Cardiac septum (tissue), 1 donor: ENCODE results near the gene TMEM200C. TPM values are rescaled to one million over a fixed set of nuclear protein-coding genes. Genes with fewer than 3 reads are reported as not detected.

Experiments used
- DNase-seq: peaks from one replicate; pipeline ENCODE4 v3.0.0-alpha.2; 2020; ENCODE audit warnings: low spot score
- intact Hi-C: fragments of 100-400 bp; cut with DNase I; formaldehyde crosslinking; loops from one replicate; pipeline ENCODE4 v1.14.0; 2022
- long read RNA-seq: library from polyadenylated mRNA; unstranded; transcript quantifications from one replicate; pipeline ENCODE4 v2.0.0, GENCODE V29; 2021
- total RNA-seq: library from RNA; stranded (reverse); fragmentation: NEBNext Ultra II Directional; extraction: Animal tissue kit (Norgen Biotek cat#: 25700); gene quantifications from one replicate; pipeline ENCODE4 v1.2.1, GENCODE V29; 2021
- donor health status: DM: no; HTN: no; CAD: no.

Gene TMEM200C
- total RNA-seq = 1.0 TPM
- long read RNA-seq, partial matches to known transcripts = 0 of 1 reads
- long read RNA-seq, other reads (novel, unspliced or antisense) = 0 of 1 reads

- intact Hi-C loops = no loop called here
- DNase-seq = no peak
These were observed at the start of gene TMEM200C for GRCh38 chr18:5895299-5895875. TSS of gene TMEM200C (minus strand) at chr18:5895522. CDS start at chr18:5892063, 3,459 bp downstream.

- intact Hi-C loops = no loop called here
- no peak for DNase-seq
These were observed 49.1 kb upstream of the TMEM200C start for GRCh38 chr18:5944448-5944847.

GRCh38 chr18:5943514-5943913, 48.2 kb upstream of the TMEM200C start:
- intact Hi-C loops = no loop called here
- no peak for DNase-seq

GRCh38 chr18:5942591-5942990, 47.3 kb upstream of the TMEM200C start:
- no peak for DNase-seq
- intact Hi-C loops = no loop called here

GRCh38 chr18:5941890-5942289, 46.6 kb upstream of the TMEM200C start:
- no peak for DNase-seq
- intact Hi-C loops = no loop called here

DNA sequence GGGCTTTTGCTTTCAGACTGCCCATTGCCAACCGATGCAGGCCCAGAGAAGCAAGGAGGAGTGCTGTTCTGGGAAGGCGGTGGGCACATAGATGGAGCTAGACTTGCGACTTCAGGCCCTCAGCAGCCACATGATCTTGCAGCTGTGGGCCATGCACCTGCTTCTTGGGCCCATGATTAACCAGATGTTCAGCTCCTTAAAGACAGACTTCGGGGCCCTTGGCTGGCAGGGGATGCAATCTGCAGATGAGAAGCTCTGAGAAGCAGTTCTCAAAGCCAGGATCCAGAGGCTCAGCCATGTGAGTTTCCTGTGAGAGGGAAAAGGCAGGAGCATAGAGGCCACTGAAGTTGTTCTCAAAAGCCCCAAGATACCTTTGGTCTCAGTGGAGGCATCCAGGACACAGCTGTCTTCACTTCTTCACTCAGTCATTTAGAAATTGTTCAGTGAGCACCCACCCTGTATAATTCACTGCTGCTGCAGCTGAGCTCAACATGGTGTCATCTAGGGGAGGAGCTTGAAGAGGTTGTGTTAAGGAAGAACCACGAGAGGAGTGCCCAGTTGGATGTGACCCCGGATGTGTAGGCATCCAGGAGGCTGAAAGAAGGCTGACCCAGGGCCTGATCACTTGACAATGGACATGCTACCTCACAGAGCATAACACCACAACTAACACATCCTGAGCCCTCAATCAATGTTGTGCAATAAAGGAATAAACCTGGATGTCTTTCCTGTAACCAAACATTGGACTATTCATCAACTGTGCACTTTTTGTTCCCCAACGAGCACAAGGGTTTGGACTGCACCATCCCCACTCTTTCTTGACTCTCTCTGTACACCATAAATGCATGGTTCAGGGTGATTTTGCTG, 44.7 kb upstream of the TMEM200C start:
- intact Hi-C loops = no loop called here

GRCh38 chr18:5937795-5938194, 42.5 kb upstream of the TMEM200C start:
- no peak for DNase-seq
- intact Hi-C loops = no loop called here

More for the DNA sequence above, 44.7 kb upstream of the TMEM200C start:
- no peak for DNase-seq

GRCh38 chr18:5937121-5937520, 41.8 kb upstream of the TMEM200C start:
- DNase-seq = no peak
- intact Hi-C loops = no loop called here

- DNase-seq = no peak
- intact Hi-C loops = no loop called here
These were observed 35.5 kb upstream of the TMEM200C start for GRCh38 chr18:5930789-5931188.

GRCh38 chr18:5918205-5918858, 23.0 kb upstream of the TMEM200C start:
- DNase-seq = no peak
- intact Hi-C loops = no loop called here

DNA sequence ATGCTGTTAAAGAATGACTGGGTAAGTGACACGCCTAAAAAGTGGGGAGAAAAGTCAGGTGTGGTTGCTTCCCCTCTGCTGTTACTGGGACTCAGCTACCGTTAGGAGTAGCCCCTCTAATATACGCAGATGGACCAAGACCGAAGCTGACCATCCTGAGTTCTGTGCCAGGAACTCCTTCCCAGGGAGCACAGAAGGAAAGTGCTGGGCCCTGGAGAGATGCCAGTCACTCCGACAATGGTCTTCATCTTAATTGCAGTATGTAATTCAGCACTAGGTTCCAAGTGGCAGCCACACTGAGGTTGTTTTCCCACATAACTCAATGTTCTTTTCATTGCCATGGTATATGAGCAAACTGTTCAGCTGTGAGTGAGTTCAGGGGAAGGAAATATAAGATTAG, 19.6 kb upstream of the TMEM200C start:
- intact Hi-C loops = no loop called here
- no peak for DNase-seq

- intact Hi-C loops = no loop called here
- DNase-seq = no peak
These were observed 18.7 kb upstream of the TMEM200C start for GRCh38 chr18:5914016-5914415.

GRCh38 chr18:5912566-5912965, 17.2 kb upstream of the TMEM200C start:
- DNase-seq = no peak
- intact Hi-C loops = no loop called here

DNA sequence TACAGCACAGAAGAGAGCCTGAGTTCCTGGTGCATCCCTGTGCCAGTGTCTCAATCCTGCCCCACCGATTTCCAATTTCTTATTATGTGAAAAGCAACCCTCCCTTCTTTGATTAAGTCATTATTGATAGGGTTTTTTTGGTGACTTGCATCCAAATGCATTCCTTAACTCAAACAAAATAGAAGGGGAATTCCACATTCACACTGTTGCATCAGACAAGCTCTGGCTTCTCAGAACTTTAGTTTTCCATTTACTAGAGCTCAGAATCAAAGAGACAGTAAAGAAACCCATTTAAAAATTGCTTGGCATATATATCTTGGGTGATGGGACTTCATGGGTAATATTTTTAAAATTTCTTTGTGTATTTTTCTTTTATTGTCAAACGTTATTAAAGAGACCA, 13.8 kb upstream of the TMEM200C start:
- DNase-seq = no peak
- intact Hi-C loops = no loop called here

DNA sequence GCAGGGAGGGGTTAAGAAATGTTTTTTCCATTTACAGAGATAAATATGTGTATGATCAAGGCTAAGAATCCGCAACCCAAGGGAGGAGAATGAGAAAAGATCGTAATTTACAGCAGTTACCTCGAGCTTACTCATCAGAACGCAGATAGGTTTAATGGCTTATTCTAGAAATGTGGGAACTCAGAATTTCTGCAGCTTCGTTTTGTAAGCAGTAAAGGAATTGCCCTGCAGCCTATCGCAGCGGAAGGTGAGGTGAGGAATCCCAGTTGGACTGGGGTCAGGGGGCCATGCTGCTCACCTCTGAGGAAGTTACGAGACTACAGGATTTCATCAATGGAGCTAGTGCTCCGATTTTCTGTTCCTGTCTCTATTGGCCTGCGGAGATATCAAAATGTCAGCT, 8.1 kb upstream of the TMEM200C start:
- no peak for DNase-seq
- intact Hi-C loops = no loop called here

DNA sequence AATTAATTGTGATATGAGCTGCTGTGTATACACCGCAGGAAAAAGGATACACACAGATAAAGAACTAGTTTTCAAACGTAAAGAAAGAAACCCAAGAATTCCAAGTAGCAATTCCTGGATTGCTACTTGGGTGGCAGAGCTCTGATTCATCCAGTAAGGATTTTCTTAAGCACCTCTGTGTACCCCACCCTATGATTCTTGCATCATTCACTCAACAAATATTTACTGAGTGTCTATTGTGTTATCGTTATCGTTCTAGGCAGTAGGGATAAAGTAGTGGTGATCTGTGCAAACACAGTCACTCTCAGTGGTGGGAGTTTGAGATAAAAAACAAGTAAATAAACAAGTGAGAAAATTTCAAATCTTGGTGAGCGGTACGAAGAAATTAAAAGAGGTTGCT, 4.9 kb upstream of the TMEM200C start:
- DNase-seq = no peak
- intact Hi-C loops = no loop called here

DNA sequence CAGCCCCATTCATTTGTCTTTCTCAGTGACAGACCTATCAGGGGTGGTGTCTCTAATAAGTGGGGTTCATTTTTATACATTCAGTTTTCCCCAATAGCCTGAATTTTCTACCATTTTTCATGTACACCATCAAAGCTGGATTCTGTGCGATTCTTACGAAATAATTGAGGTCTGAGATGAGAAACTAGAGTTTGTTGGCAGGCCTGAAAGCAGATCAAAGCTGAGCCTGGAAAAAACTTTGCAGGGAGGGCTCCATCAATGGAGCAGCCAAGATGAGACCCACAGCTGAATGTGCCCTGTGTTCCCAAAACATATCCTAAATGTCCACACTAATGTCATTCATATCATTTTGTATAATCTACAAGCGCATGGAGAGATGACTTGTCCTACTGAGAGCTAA, 4.5 kb upstream of the TMEM200C start:
- intact Hi-C loops = no loop called here
- no peak for DNase-seq

DNA sequence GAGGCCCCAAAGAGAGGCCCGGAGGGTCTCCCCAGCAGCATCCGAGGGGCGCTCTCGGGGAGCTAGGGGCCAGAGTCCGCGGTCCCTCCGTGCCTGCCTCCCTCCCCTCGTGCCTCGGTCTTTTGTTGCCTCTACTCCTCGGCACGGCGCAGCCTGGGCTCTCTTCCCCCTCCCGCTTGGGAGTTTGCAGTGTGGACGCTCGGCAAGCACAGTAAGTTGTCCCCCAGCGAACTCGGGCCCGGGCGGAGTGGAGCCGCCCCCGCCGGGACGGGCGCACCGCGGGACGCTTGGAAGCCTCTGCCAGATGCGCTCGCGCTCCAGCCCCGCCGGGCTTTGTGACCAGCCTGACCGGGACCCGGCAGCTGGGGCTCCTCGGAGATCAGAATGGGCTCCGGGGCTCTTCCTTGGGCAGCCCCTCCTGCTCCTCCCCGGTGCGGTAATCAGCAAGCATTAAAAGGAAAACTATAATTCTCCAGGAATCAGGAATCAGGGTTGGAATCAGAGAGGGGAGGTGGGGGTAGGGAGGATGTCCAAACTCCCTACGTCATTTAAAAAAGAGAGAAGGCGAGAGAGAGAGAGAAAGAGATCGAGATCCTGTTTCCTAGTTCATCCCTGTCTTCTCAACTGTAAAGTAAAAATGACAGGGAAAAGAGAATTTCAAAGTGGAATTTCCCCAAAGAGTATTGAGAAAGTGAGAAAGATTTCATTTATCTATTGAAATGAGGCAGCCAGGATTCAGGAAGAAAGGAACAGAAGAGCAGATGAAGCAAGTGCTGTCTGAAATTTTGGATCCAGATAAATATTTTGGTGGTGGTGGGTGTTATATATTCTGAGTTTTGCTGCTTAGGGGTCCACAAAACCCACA, 786 bp upstream of the TMEM200C start:
- no peak for DNase-seq
- intact Hi-C loops = no loop called here

DNA sequence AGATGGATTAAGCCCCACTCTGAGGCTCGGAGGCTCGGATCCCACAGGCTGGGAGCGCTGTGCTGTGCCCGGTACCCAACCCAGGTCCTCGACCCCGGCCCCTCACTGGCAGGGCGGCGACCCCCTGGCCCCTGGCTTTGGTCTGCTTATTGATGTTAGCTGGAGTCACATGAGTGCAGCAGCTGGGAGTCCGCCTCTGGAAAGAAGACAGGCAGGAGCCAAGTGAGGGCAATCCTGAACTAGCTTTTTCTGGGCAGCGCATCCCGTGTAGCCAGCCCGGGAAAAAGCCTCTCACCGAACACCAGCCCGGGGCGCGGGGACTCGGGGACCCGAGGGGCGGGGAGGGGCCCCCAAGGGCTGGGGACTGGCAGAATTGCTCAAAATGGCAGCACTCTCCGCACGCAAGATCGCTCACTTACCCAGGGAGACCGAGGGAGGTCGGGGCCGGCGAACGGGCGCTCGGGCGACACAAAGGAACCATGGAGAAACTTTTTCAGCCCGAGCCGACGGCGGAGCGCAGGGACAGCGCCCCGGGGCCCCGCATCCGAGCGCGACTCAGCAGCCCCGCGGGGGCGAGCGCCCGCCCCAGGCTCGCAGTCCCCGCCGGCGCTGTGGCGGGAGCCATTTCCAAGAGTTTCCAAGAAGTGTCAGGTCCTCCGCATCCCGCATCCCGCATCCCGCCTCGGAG, 567 bp downstream of the TMEM200C start:
- intact Hi-C loops = no loop called here
- no peak for DNase-seq
